Mesothelial cell of epicardium (in vitro differentiated cells): ENCODE results near the gene CENPX. TPM values are rescaled to one million over a fixed set of nuclear protein-coding genes. Genes with fewer than 3 reads are reported as not detected.

Source experiments
- DNase-seq, 2 experiments: peaks; one replicate each; pipeline ENCODE4 v3.0.0; 2021; ENCODE audit warnings: low spot score in 2 of 2; ENCODE audit not compliant: unreplicated experiment in 2 of 2
- H3K27ac Mint-ChIP-seq: 2 replicates; pipeline ENCODE4 v1.8.0; 2021; ENCODE audit warnings: mixed read lengths
- H3K27me3 Mint-ChIP-seq: 2 replicates; pipeline ENCODE4 v1.8.0; 2021; ENCODE audit warnings: low read depth, mixed read lengths
- H3K36me3 Mint-ChIP-seq: 2 replicates; pipeline ENCODE4 v1.8.0; 2021; ENCODE audit warnings: mixed read lengths
- H3K4me1 Mint-ChIP-seq: 2 replicates; pipeline ENCODE4 v1.8.0; 2021; ENCODE audit warnings: mixed read lengths
- H3K4me3 Mint-ChIP-seq: 2 replicates; pipeline ENCODE4 v1.8.0; 2021; ENCODE audit warnings: mild to moderate bottlenecking, moderate library complexity, mixed read lengths
- H3K9me3 Mint-ChIP-seq: 2 replicates; pipeline ENCODE4 v1.8.0; 2021; ENCODE audit warnings: mixed read lengths
- CTCF ChIP-seq: fragments of 200-600 bp; sonication (generic); IDR thresholded peaks from one replicate; pipeline ENCODE4 v1.5.0; 2021; ENCODE audit warnings: antibody characterized with exemption; ENCODE audit not compliant: unreplicated experiment
- total RNA-seq: library from RNA; stranded (reverse); gene quantifications from 3 replicates; pipeline ENCODE4 v1.2.1, GENCODE V29; 2021

Gene CENPX
- total RNA-seq, 1 donor from 2014 or later: 40.6 TPM

GRCh38 chr17:81999976-82000802, 22.5 kb downstream of the CENPX start:
- H3K4me1 Mint-ChIP-seq: peaks cover 18% of the 10 kb centered on the region
- H3K27ac Mint-ChIP-seq: no peak overlapping the region
- no peaks in the 10 kb centered on the region for H3K9me3 Mint-ChIP-seq
- TF ChIP-seq CTCF: no peak
- H3K27me3 Mint-ChIP-seq: no peaks in the 10 kb centered on the region
- peaks cover 6% of the 10 kb centered on the region for H3K36me3 Mint-ChIP-seq
- no peak for DNase-seq
- H3K4me3 Mint-ChIP-seq: no peak overlapping the region

GRCh38 chr17:81999587-81999975, 23.1 kb downstream of the CENPX start:
- Mint-ChIP-seq H3K4me1 (peaks cover 18% of the 10 kb centered on the region), H3K27me3 (no peaks in the 10 kb centered on the region), H3K36me3 (peaks cover 6% of the 10 kb centered on the region), H3K27ac (no peak overlapping the region), H3K9me3 (no peaks in the 10 kb centered on the region), H3K4me3 (no peak overlapping the region)
- TF ChIP-seq CTCF: no peak
- no peak for DNase-seq

- Mint-ChIP-seq H3K9me3 (no peaks in the 10 kb centered on the region), H3K36me3 (peaks cover 6% of the 10 kb centered on the region), H3K4me3 (no peak overlapping the region), H3K4me1 (peaks cover 17% of the 10 kb centered on the region), H3K27ac (no peak overlapping the region), H3K27me3 (no peaks in the 10 kb centered on the region)
- DNase-seq: no peak
- no peak for TF ChIP-seq CTCF
Observed at GRCh38 chr17:81998691-81999438, 23.8 kb downstream of the CENPX start.

GRCh38 chr17:81998212-81998611, 24.5 kb downstream of the CENPX start:
- no peaks in the 10 kb centered on the region for H3K27me3 Mint-ChIP-seq
- no peak for TF ChIP-seq CTCF
- H3K36me3 Mint-ChIP-seq: peaks cover 6% of the 10 kb centered on the region
- H3K9me3 Mint-ChIP-seq: no peaks in the 10 kb centered on the region
- peak overlapping the region; percentile 55 for H3K27ac Mint-ChIP-seq
- peaks cover 11% of the 10 kb centered on the region for H3K4me1 Mint-ChIP-seq
- H3K4me3 Mint-ChIP-seq: no peak overlapping the region
- DNase-seq: no peak

GRCh38 chr17:81996757-81997441, 25.8 kb downstream of the CENPX start:
- no peaks in the 10 kb centered on the region for H3K27me3 Mint-ChIP-seq
- peaks cover 14% of the 10 kb centered on the region for H3K4me1 Mint-ChIP-seq
- no peak for DNase-seq
- no peak overlapping the region for H3K4me3 Mint-ChIP-seq
- H3K9me3 Mint-ChIP-seq: no peaks in the 10 kb centered on the region
- TF ChIP-seq CTCF: no peak
- H3K36me3 Mint-ChIP-seq: peaks cover 6% of the 10 kb centered on the region
- no peak overlapping the region for H3K27ac Mint-ChIP-seq
